ENCODE measurements around the gene TGFB1I1. TPM values are rescaled to one million over a fixed set of nuclear protein-coding genes. Genes with fewer than 3 reads are reported as not detected.

The TGFB1I1 gene
- total RNA-seq, 1 experiment from 2014 or later, result 4.3 TPM

GRCh38 chr16:31487720-31488467, 15.9 kb downstream of the TGFB1I1 start (continued):
- TF ChIP-seq USF1 (CRISPR knock-in tag; IDR thresholded peaks at IDR 0.05) (peak; percentile 50; the same call in 1 of the 2 replicates), NFE2L1 (CRISPR knock-in tag; IDR thresholded peaks at IDR 0.05) (peak; percentile 11; the same call in 1 of the 2 replicates), ZNF425 (CRISPR knock-in tag; conservative IDR thresholded peaks at IDR 0.05) (no peak), ZNF532 (CRISPR knock-in tag; IDR thresholded peaks at IDR 0.05; ENCODE audit: borderline replicate concordance) (no peak), CBFB (CRISPR knock-in tag; IDR thresholded peaks at IDR 0.05; ENCODE audit: low read depth) (no peak)

- POLR2A ChIA-PET, result interaction anchor here (1.0 to 1.8 kb wide), 7 partner anchors 8 to 226 kb away, joined by 3 to 8 read pairs (median 5); partner anchors contain the start of gene RUSF1
- Mint-ChIP-seq H3K27ac (no peak overlapping the region), H3K27me3 (ENCODE audit: low read depth) (peaks cover 68% of the 10 kb centered on the region), H3K4me1 (peaks cover 8% of the 10 kb centered on the region), H3K9me3 (no peaks in the 10 kb centered on the region), H3K4me3 (peak overlapping the region; percentile 78), H3K36me3 (peaks cover 14% of the 10 kb centered on the region)
- no peak for ATAC-seq
- CTCF ChIA-PET, result interaction anchor here (0.9 to 3.1 kb wide), 12 partner anchors 11 to 226 kb away, joined by 3 to 26 read pairs (median 6); partner anchors contain the start of genes ARMC5 and RUSF1
- no peak for DNase-seq (ENCODE audit: low spot score)
- no peak for TF ChIP-seq CBFB (CRISPR knock-in tag; IDR thresholded peaks at IDR 0.05; ENCODE audit: low read depth)
- no peak for TF ChIP-seq USF2 (CRISPR knock-in tag; IDR thresholded peaks at IDR 0.05)
- TF ChIP-seq CREM (CRISPR knock-in tag; IDR thresholded peaks at IDR 0.05), result no peak
- TF ChIP-seq ELF4 (CRISPR knock-in tag; IDR thresholded peaks at IDR 0.05; ENCODE audit: low read depth), result no peak
- TF ChIP-seq MAX (CRISPR knock-in tag; IDR thresholded peaks at IDR 0.05), result peak; percentile 61; the same call in 1 of the 2 replicates
- TF ChIP-seq ZSCAN18 (CRISPR knock-in tag; IDR thresholded peaks at IDR 0.05), result no peak
- peak; percentile 30; the same call in 1 of the 2 replicates for TF ChIP-seq JUN (CRISPR knock-in tag; IDR thresholded peaks at IDR 0.05)
- peak; percentile 36; the same call in 1 of the 2 replicates for TF ChIP-seq HMGXB4 (CRISPR knock-in tag; IDR thresholded peaks at IDR 0.05)
- TF ChIP-seq ZNF416 (CRISPR knock-in tag; IDR thresholded peaks at IDR 0.05), result no peak
- no peak; the same call in 1 of the 2 replicates for TF ChIP-seq ATF3 (CRISPR knock-in tag; conservative IDR thresholded peaks at IDR 0.05)
- no peak for TF ChIP-seq TP53 (CRISPR knock-in tag; IDR thresholded peaks at IDR 0.05)
- 0 out of 2 replicates have a peak, but pooled peaks have one; percentile 55 for TF ChIP-seq ZBTB43 (CRISPR knock-in tag; IDR thresholded peaks at IDR 0.05)
- no peak for TF ChIP-seq IRF1 (CRISPR knock-in tag; IDR thresholded peaks at IDR 0.05)
Measured at GRCh38 chr16:31488468-31489297, 16.7 kb downstream of the TGFB1I1 start.

Measured in WTC11 (cell line).